B cell (primary cell): ENCODE measurements around the gene HLCS.

ENCODE experiments used
- CTCF ChIP-seq: fragments of 200-600 bp; IDR thresholded peaks from one replicate; pipeline ENCODE4 v1.8.0; 2022; ENCODE audit warnings: antibody characterized with exemption, mild to moderate bottlenecking
- EZH2 ChIP-seq: IDR thresholded peaks from 2 replicates; pipeline ENCODE4 v1.6.1; 2012; ENCODE audit warnings: borderline replicate concordance, low read depth, mild to moderate bottlenecking, moderate library complexity, low read length; ENCODE audit not compliant: insufficient read depth, poor library complexity, severe bottlenecking

- TF ChIP-seq CTCF = no peak
- TF ChIP-seq EZH2 = no peak
Measured at GRCh38 chr21:36959020-36959835, 7.2 kb downstream of the HLCS start.
